HG02970 (cell line): ENCODE results near the gene MIDN.

Experiments
- ATAC-seq: cut with Tn5 transposase; IDR thresholded peaks from one replicate; pipeline ENCODE4 v1.9.1; 2021; ENCODE audit warnings: mild to moderate bottlenecking, moderate library complexity, moderate number of reproducible peaks; ENCODE audit not compliant: unreplicated experiment, low FRiP score

MIDN gene

GRCh38 chr19:1231729-1232637 lies 16.4 kb upstream of the MIDN start:
- ATAC-seq = no peak

- no peak for ATAC-seq
These were observed 15.7 kb upstream of the MIDN start for GRCh38 chr19:1232652-1233072.

GRCh38 chr19:1233115-1233667 lies 15.2 kb upstream of the MIDN start:
- ATAC-seq = no peak

- ATAC-seq = no peak
These were observed 14.1 kb upstream of the MIDN start for GRCh38 chr19:1234051-1234954.

- no peak for ATAC-seq
These were observed 13.4 kb upstream of the MIDN start for GRCh38 chr19:1234955-1235380.

- no peak for ATAC-seq
These were observed 12.5 kb upstream of the MIDN start for GRCh38 chr19:1235625-1236538.

GRCh38 chr19:1236576-1236975 lies 11.8 kb upstream of the MIDN start:
- no peak for ATAC-seq

- no peak for ATAC-seq
These were observed 11.2 kb upstream of the MIDN start for GRCh38 chr19:1237027-1237659.

GRCh38 chr19:1237754-1238368 lies 10.5 kb upstream of the MIDN start, which contains the start of gene CBARP:
CBARP (minus strand) TSS chr19:1238005; CDS start chr19:1236100, 1,905 bp downstream.
- no peak for ATAC-seq

- no peak for ATAC-seq
These were observed 9.7 kb upstream of the MIDN start for GRCh38 chr19:1238369-1239303.

- ATAC-seq = no peak
These were observed 9.0 kb upstream of the MIDN start for GRCh38 chr19:1239420-1239795.

GRCh38 chr19:1239796-1240737 lies 8.3 kb upstream of the MIDN start:
- ATAC-seq = no peak

- no peak for ATAC-seq
These were observed 7.5 kb upstream of the MIDN start for GRCh38 chr19:1240925-1241324.

- peak; percentile 41 for ATAC-seq
These were observed 6.8 kb upstream of the MIDN start, which contains the start of gene ATP5F1D for GRCh38 chr19:1241417-1242095. ATP5F1D (plus strand) TSS chr19:1241751; CDS start chr19:1241851, 100 bp downstream.

- no peak for ATAC-seq
These were observed 4.4 kb upstream of the MIDN start for GRCh38 chr19:1243768-1244692.
